Measurements from ENCODE around the gene TBX4.

TBX4 gene

GRCh38 chr17:61461586-61461966 lies 9.4 kb downstream of the TBX4 start:
- no peaks in the 10 kb centered on the region for H3K27me3 ChIP-seq (ENCODE audit: insufficient read depth, low read length, poor library complexity, severe bottlenecking)
- H3K4me2 ChIP-seq (ENCODE audit: low read depth, low read length, poor library complexity, severe bottlenecking), result peak overlapping the region; percentile 46
- no peak overlapping the region for H3K9ac ChIP-seq (ENCODE audit: low read depth, low read length, poor library complexity, severe bottlenecking)
- H3F3A ChIP-seq (ENCODE audit: low read depth), result no peaks in the 10 kb centered on the region
- no peaks in the 10 kb centered on the region for H4K20me1 ChIP-seq (ENCODE audit: insufficient read depth, low read length, poor library complexity, severe bottlenecking)
- TF ChIP-seq, protein P1, sequence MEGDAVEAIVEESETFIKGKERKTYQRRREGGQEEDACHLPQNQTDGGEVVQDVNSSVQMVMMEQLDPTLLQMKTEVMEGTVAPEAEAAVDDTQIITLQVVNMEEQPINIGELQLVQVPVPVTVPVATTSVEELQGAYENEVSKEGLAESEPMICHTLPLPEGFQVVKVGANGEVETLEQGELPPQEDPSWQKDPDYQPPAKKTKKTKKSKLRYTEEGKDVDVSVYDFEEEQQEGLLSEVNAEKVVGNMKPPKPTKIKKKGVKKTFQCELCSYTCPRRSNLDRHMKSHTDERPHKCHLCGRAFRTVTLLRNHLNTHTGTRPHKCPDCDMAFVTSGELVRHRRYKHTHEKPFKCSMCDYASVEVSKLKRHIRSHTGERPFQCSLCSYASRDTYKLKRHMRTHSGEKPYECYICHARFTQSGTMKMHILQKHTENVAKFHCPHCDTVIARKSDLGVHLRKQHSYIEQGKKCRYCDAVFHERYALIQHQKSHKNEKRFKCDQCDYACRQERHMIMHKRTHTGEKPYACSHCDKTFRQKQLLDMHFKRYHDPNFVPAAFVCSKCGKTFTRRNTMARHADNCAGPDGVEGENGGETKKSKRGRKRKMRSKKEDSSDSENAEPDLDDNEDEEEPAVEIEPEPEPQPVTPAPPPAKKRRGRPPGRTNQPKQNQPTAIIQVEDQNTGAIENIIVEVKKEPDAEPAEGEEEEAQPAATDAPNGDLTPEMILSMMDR (conservative IDR thresholded peaks at IDR 0.05; ENCODE audit: low read length), result no peak
- no peak for TF ChIP-seq EZH2phosphoT487 (IDR thresholded peaks at IDR 0.05; ENCODE audit: borderline replicate concordance)
- H3K4me3 ChIP-seq (ENCODE audit: low read length, poor library complexity, severe bottlenecking), result peak overlapping the region; percentile 41
- H3K36me3 ChIP-seq (ENCODE audit: insufficient read depth, low read length), result no peaks in the 10 kb centered on the region
- H3K79me2 ChIP-seq (ENCODE audit: insufficient read depth, low read length), result no peaks in the 10 kb centered on the region
- peaks cover 17% of the 10 kb centered on the region for H3K4me1 ChIP-seq (ENCODE audit: insufficient read depth, low read length, poor library complexity, severe bottlenecking)
- H3K9me2 ChIP-seq (replicated peaks; ENCODE audit: low read depth, low read length), result no peaks in the 10 kb centered on the region
- H2AFZ ChIP-seq (ENCODE audit: low read length), result peak overlapping the region; percentile 47; the same call in 1 of the 2 replicates
- H3K9me3 ChIP-seq (ENCODE audit: insufficient read depth, low read depth, low read length), result no peaks in the 10 kb centered on the region

DNA sequence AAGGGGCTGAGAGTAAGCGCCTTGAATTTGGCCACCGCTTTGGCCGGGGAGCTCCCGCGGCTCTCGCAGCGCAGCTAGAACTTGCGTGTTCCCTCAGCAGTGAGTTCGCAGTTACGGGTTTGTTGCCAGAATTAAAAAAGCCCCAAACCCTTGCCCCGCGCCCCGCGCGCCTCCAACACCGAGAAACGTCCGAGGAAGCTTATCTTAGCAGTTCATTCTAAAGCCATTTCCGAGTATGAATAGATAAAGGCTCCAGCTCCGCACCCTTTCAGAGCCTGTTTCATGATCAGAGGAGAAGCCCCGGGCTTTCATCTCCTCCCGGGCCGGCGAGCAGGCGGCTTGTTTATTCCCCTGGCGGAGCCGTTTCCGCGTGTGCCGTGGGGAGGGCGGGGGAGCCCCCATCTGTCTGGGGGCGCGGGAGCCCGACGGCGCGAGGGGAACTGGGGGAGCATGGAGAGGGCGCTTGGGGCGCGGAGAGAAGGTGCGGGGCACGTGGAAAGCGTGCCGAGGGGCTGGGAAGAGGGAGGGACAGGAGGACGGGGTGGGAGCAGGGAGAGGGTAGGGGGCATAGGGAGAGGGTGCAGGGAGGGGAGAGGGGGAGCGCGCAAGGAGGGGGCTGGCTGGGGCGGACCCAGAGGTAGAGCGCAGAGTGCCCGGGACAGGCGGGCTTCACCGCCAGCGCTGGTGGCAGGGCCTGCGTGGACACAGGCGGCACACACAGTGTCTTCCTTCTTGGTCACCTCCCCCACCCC lies 9.9 kb downstream of the TBX4 start:
- Histone ChIP-seq H3K9me2 (replicated peaks; ENCODE audit: low read depth, low read length) (no peaks in the 10 kb centered on the region), H4K20me1 (ENCODE audit: insufficient read depth, low read length, poor library complexity, severe bottlenecking) (no peaks in the 10 kb centered on the region), H2AFZ (ENCODE audit: low read length) (0 out of 2 replicates have a peak overlapping the region, but pooled peaks have one; percentile 47), H3K9ac (ENCODE audit: low read depth, low read length, poor library complexity, severe bottlenecking) (no peak overlapping the region), H3F3A (ENCODE audit: low read depth) (no peaks in the 10 kb centered on the region), H3K79me2 (ENCODE audit: insufficient read depth, low read length) (no peaks in the 10 kb centered on the region), H3K4me2 (ENCODE audit: low read depth, low read length, poor library complexity, severe bottlenecking) (peak overlapping the region; percentile 46), H3K4me3 (ENCODE audit: low read length, poor library complexity, severe bottlenecking) (peak overlapping the region; percentile 41), H3K27me3 (ENCODE audit: insufficient read depth, low read length, poor library complexity, severe bottlenecking) (no peaks in the 10 kb centered on the region), H3K9me3 (ENCODE audit: insufficient read depth, low read depth, low read length) (no peaks in the 10 kb centered on the region), H3K4me1 (ENCODE audit: insufficient read depth, low read length, poor library complexity, severe bottlenecking) (peaks cover 17% of the 10 kb centered on the region), H3K36me3 (ENCODE audit: insufficient read depth, low read length) (no peaks in the 10 kb centered on the region)
- TF ChIP-seq EZH2phosphoT487 (IDR thresholded peaks at IDR 0.05; ENCODE audit: borderline replicate concordance), result no peak
- TF ChIP-seq, protein P1 (conservative IDR thresholded peaks at IDR 0.05; ENCODE audit: low read length), result no peak

GRCh38 chr17:61462719-61463315 lies 10.6 kb downstream of the TBX4 start:
- no peak overlapping the region for H2AFZ ChIP-seq (ENCODE audit: low read length)

More at GRCh38 chr17:61462719-61463315, 10.6 kb downstream of the TBX4 start:
- no peaks in the 10 kb centered on the region for H3K9me3 ChIP-seq (ENCODE audit: insufficient read depth, low read depth, low read length)
- H3K79me2 ChIP-seq (ENCODE audit: insufficient read depth, low read length), result no peaks in the 10 kb centered on the region
- TF ChIP-seq, protein P1 (conservative IDR thresholded peaks at IDR 0.05; ENCODE audit: low read length), result no peak
- no peak for TF ChIP-seq EZH2phosphoT487 (IDR thresholded peaks at IDR 0.05; ENCODE audit: borderline replicate concordance)
- no peaks in the 10 kb centered on the region for H3K27me3 ChIP-seq (ENCODE audit: insufficient read depth, low read length, poor library complexity, severe bottlenecking)
- no peak overlapping the region for H3K9ac ChIP-seq (ENCODE audit: low read depth, low read length, poor library complexity, severe bottlenecking)
- no peak overlapping the region for H3K4me3 ChIP-seq (ENCODE audit: low read length, poor library complexity, severe bottlenecking)
- no peaks in the 10 kb centered on the region for H3F3A ChIP-seq (ENCODE audit: low read depth)
- peaks cover 19% of the 10 kb centered on the region for H3K4me1 ChIP-seq (ENCODE audit: insufficient read depth, low read length, poor library complexity, severe bottlenecking)
- no peaks in the 10 kb centered on the region for H3K36me3 ChIP-seq (ENCODE audit: insufficient read depth, low read length)
- no peaks in the 10 kb centered on the region for H4K20me1 ChIP-seq (ENCODE audit: insufficient read depth, low read length, poor library complexity, severe bottlenecking)
- H3K4me2 ChIP-seq (ENCODE audit: low read depth, low read length, poor library complexity, severe bottlenecking), result peak overlapping the region; percentile 46
- no peaks in the 10 kb centered on the region for H3K9me2 ChIP-seq (replicated peaks; ENCODE audit: low read depth, low read length)
